Effector CD8-positive, alpha-beta T cell (primary cell): ENCODE data around the gene KRTAP19-8.

Experiments
- DNase-seq: peaks from one replicate; lab custom pipeline; 2025; lab: John Stamatoyannopoulos, UW

The KRTAP19-8 gene

GRCh38 chr21:31012133-31013089 lies 25.9 kb downstream of the KRTAP19-8 start:
- no peak for DNase-seq

GRCh38 chr21:31011412-31011811 lies 26.9 kb downstream of the KRTAP19-8 start:
- DNase-seq = no peak

- no peak for DNase-seq
Measured at GRCh38 chr21:31008355-31008754, 29.9 kb downstream of the KRTAP19-8 start.

- DNase-seq = no peak
Measured at GRCh38 chr21:31005019-31005418, 33.3 kb downstream of the KRTAP19-8 start.

GRCh38 chr21:31003471-31003870 lies 34.8 kb downstream of the KRTAP19-8 start:
- no peak for DNase-seq

- DNase-seq = no peak
Measured at GRCh38 chr21:30997541-30997940, 40.7 kb downstream of the KRTAP19-8 start.

- DNase-seq = no peak
Measured at GRCh38 chr21:30996728-30997127, 41.5 kb downstream of the KRTAP19-8 start.

- no peak for DNase-seq
Measured at GRCh38 chr21:30994932-30995331, 43.3 kb downstream of the KRTAP19-8 start.

GRCh38 chr21:30990514-30991262 lies 47.6 kb downstream of the KRTAP19-8 start:
- no peak for DNase-seq

- DNase-seq = no peak
Measured at GRCh38 chr21:30988706-30989105, 49.6 kb downstream of the KRTAP19-8 start.
